Activated naive CD8-positive, alpha-beta T cell treated with anti-CD3 and anti-CD28 coated beads, Interleukin-2, amount 10 ng/mL, durations not matched to agents 7 days and 5 days (primary cell): ENCODE results near the gene PRKG1. TPM values are rescaled to one million over a fixed set of nuclear protein-coding genes. Genes with fewer than 3 reads are reported as not detected.
"Not testable (repeated sequence)": the region's sequence is repeated elsewhere in the genome, so short reads cannot be mapped to it uniquely, and the experiment has no call there.

ENCODE experiments used
- ATAC-seq: fragments of 150-1000 bp; cut with Tn5 transposase; one replicate; pipeline ENCODE4 v1.10.0; 2021; ENCODE audit warnings: low read depth, moderate library complexity
- POLR2A ChIA-PET: fragments of 350-600 bp; sonication (Branson Sonifier 250); formaldehyde crosslinking; loops from one replicate; lab custom pipeline; 2021; ENCODE audit warnings: antibody characterized with exemption; lab: Charles Lee
- DNase-seq: peaks from one replicate; pipeline ENCODE4 v3.0.0; 2021
- H3K27ac Mint-ChIP-seq: one replicate; pipeline ENCODE4 v1.8.0; 2022; ENCODE audit warnings: mild to moderate bottlenecking, mixed read lengths
- H3K27me3 Mint-ChIP-seq: one replicate; pipeline ENCODE4 v1.8.0; 2022; ENCODE audit warnings: mild to moderate bottlenecking, moderate library complexity, mixed read lengths
- H3K36me3 Mint-ChIP-seq: one replicate; pipeline ENCODE4 v1.8.0; 2021; ENCODE audit warnings: mild to moderate bottlenecking, mixed read lengths
- H3K4me1 Mint-ChIP-seq: one replicate; pipeline ENCODE4 v1.8.0; 2021; ENCODE audit warnings: mixed read lengths
- H3K4me3 Mint-ChIP-seq: one replicate; pipeline ENCODE4 v1.8.0; 2022; ENCODE audit warnings: mild to moderate bottlenecking, moderate library complexity, mixed read lengths
- H3K9me3 Mint-ChIP-seq: one replicate; pipeline ENCODE4 v1.8.0; 2021; ENCODE audit warnings: mixed read lengths
- total RNA-seq, 2 experiments: library from RNA; stranded (reverse); gene quantifications; one replicate each; pipeline ENCODE4 v1.2.3, GENCODE V29; 2021

Gene PRKG1
- total RNA-seq, 2 experiments from 2014 or later, result not detected

GRCh38 chr10:51340845-51341610 lies 266.7 kb downstream of the PRKG1 start:
- Mint-ChIP-seq H3K9me3 (no peaks in the 10 kb centered on the region), H3K27ac (no peak overlapping the region), H3K4me1 (no peaks in the 10 kb centered on the region), H3K4me3 (no peak overlapping the region), H3K27me3 (no peaks in the 10 kb centered on the region), H3K36me3 (no peaks in the 10 kb centered on the region)
- no peak for DNase-seq
- no peak for ATAC-seq
- POLR2A ChIA-PET, result no interaction called here

- H3K4me3 Mint-ChIP-seq, POLR2A ChIA-PET, H3K27me3 Mint-ChIP-seq, DNase-seq, ATAC-seq, H3K27ac Mint-ChIP-seq, H3K9me3 Mint-ChIP-seq, H3K4me1 Mint-ChIP-seq, H3K36me3 Mint-ChIP-seq: not testable (repeated sequence)
Measured at GRCh38 chr10:51341745-51342144, 267.5 kb downstream of the PRKG1 start.

GRCh38 chr10:51342381-51342780 lies 268.1 kb downstream of the PRKG1 start:
- no peak overlapping the region for H3K27ac Mint-ChIP-seq
- H3K9me3 Mint-ChIP-seq, result no peaks in the 10 kb centered on the region
- H3K27me3 Mint-ChIP-seq, result no peaks in the 10 kb centered on the region
- H3K36me3 Mint-ChIP-seq, result no peaks in the 10 kb centered on the region
- no peaks in the 10 kb centered on the region for H3K4me1 Mint-ChIP-seq
- POLR2A ChIA-PET, result no interaction called here
- no peak for ATAC-seq
- no peak overlapping the region for H3K4me3 Mint-ChIP-seq
- no peak for DNase-seq

GRCh38 chr10:51343391-51343790 lies 269.1 kb downstream of the PRKG1 start:
- H3K27me3 Mint-ChIP-seq, result no peaks in the 10 kb centered on the region
- no peak overlapping the region for H3K4me3 Mint-ChIP-seq

GRCh38 chr10:51344371-51344770 lies 270.1 kb downstream of the PRKG1 start:
- Mint-ChIP-seq H3K4me1 (no peaks in the 10 kb centered on the region), H3K4me3 (no peak overlapping the region), H3K36me3 (no peaks in the 10 kb centered on the region), H3K9me3 (no peaks in the 10 kb centered on the region), H3K27me3 (no peaks in the 10 kb centered on the region), H3K27ac (no peak overlapping the region)
- POLR2A ChIA-PET, result no interaction called here
- DNase-seq (no peak), ATAC-seq (no peak)

More at GRCh38 chr10:51343391-51343790, 269.1 kb downstream of the PRKG1 start:
- POLR2A ChIA-PET, result no interaction called here
- Mint-ChIP-seq H3K4me1 (no peaks in the 10 kb centered on the region), H3K27ac (no peak overlapping the region), H3K9me3 (no peaks in the 10 kb centered on the region), H3K36me3 (no peaks in the 10 kb centered on the region)
- ATAC-seq, result no peak
- no peak for DNase-seq

GRCh38 chr10:51348622-51349021 lies 274.3 kb downstream of the PRKG1 start:
- H3K27me3 Mint-ChIP-seq, result no peaks in the 10 kb centered on the region
- no peaks in the 10 kb centered on the region for H3K4me1 Mint-ChIP-seq
- POLR2A ChIA-PET, result no interaction called here
- no peaks in the 10 kb centered on the region for H3K9me3 Mint-ChIP-seq
- no peak overlapping the region for H3K27ac Mint-ChIP-seq
- H3K36me3 Mint-ChIP-seq, result no peaks in the 10 kb centered on the region
- ATAC-seq (no peak), DNase-seq (no peak)
- H3K4me3 Mint-ChIP-seq, result no peak overlapping the region

- no peak overlapping the region for H3K27ac Mint-ChIP-seq
- POLR2A ChIA-PET, result no interaction called here
- H3K4me3 Mint-ChIP-seq, result no peak overlapping the region
- no peaks in the 10 kb centered on the region for H3K4me1 Mint-ChIP-seq
- no peaks in the 10 kb centered on the region for H3K27me3 Mint-ChIP-seq
- H3K9me3 Mint-ChIP-seq, result no peaks in the 10 kb centered on the region
- no peaks in the 10 kb centered on the region for H3K36me3 Mint-ChIP-seq
- ATAC-seq, result no peak
- no peak for DNase-seq
Measured at GRCh38 chr10:51357170-51357569, 282.9 kb downstream of the PRKG1 start.

- ATAC-seq, result no peak
- POLR2A ChIA-PET, result no interaction called here
- Mint-ChIP-seq H3K4me3 (no peak overlapping the region), H3K27ac (no peak overlapping the region), H3K4me1 (no peaks in the 10 kb centered on the region), H3K27me3 (no peaks in the 10 kb centered on the region), H3K36me3 (no peaks in the 10 kb centered on the region), H3K9me3 (no peaks in the 10 kb centered on the region)
- DNase-seq, result no peak
Measured at GRCh38 chr10:51358227-51358626, 283.9 kb downstream of the PRKG1 start.

GRCh38 chr10:51363415-51363814 lies 289.1 kb downstream of the PRKG1 start:
- DNase-seq (no peak), ATAC-seq (no peak)
- POLR2A ChIA-PET, result no interaction called here
- H3K9me3 Mint-ChIP-seq, result no peaks in the 10 kb centered on the region
- H3K4me1 Mint-ChIP-seq, result no peaks in the 10 kb centered on the region
- H3K36me3 Mint-ChIP-seq, result no peaks in the 10 kb centered on the region
- H3K27ac Mint-ChIP-seq, result no peak overlapping the region
- H3K4me3 Mint-ChIP-seq, result no peak overlapping the region
- no peaks in the 10 kb centered on the region for H3K27me3 Mint-ChIP-seq

- POLR2A ChIA-PET, result no interaction called here
- H3K27me3 Mint-ChIP-seq, result no peaks in the 10 kb centered on the region
- H3K9me3 Mint-ChIP-seq, result no peaks in the 10 kb centered on the region
- H3K27ac Mint-ChIP-seq, result no peak overlapping the region
- no peak overlapping the region for H3K4me3 Mint-ChIP-seq
- DNase-seq, result no peak
- no peaks in the 10 kb centered on the region for H3K4me1 Mint-ChIP-seq
- no peaks in the 10 kb centered on the region for H3K36me3 Mint-ChIP-seq
- ATAC-seq, result no peak
Measured at GRCh38 chr10:51364674-51365073, 290.4 kb downstream of the PRKG1 start.

- peaks cover 2% of the 10 kb centered on the region for H3K27me3 Mint-ChIP-seq
- H3K4me1 Mint-ChIP-seq, result no peaks in the 10 kb centered on the region
- ATAC-seq (no peak), DNase-seq (no peak)
- H3K4me3 Mint-ChIP-seq, result no peak overlapping the region
- POLR2A ChIA-PET, result no interaction called here
- no peaks in the 10 kb centered on the region for H3K9me3 Mint-ChIP-seq
- no peak overlapping the region for H3K27ac Mint-ChIP-seq
- H3K36me3 Mint-ChIP-seq, result no peaks in the 10 kb centered on the region
Measured at GRCh38 chr10:51366044-51366443, 291.8 kb downstream of the PRKG1 start.

GRCh38 chr10:51367127-51367526 lies 292.8 kb downstream of the PRKG1 start:
- no peak for ATAC-seq
- no peak for DNase-seq
- POLR2A ChIA-PET, result no interaction called here
- no peaks in the 10 kb centered on the region for H3K36me3 Mint-ChIP-seq
- H3K4me1 Mint-ChIP-seq, result no peaks in the 10 kb centered on the region
- no peak overlapping the region for H3K4me3 Mint-ChIP-seq
- H3K9me3 Mint-ChIP-seq, result no peaks in the 10 kb centered on the region
- no peak overlapping the region for H3K27ac Mint-ChIP-seq
- peaks cover 2% of the 10 kb centered on the region for H3K27me3 Mint-ChIP-seq

GRCh38 chr10:51367694-51368093 lies 293.4 kb downstream of the PRKG1 start:
- Mint-ChIP-seq H3K27ac (no peak overlapping the region), H3K36me3 (no peaks in the 10 kb centered on the region), H3K27me3 (peaks cover 2% of the 10 kb centered on the region), H3K4me3 (no peak overlapping the region), H3K4me1 (no peaks in the 10 kb centered on the region), H3K9me3 (no peaks in the 10 kb centered on the region)
- ATAC-seq (no peak), DNase-seq (no peak)
- POLR2A ChIA-PET, result no interaction called here

GRCh38 chr10:51368943-51369342 lies 294.7 kb downstream of the PRKG1 start:
- Mint-ChIP-seq H3K4me1 (no peaks in the 10 kb centered on the region), H3K4me3 (no peak overlapping the region), H3K27me3 (peaks cover 2% of the 10 kb centered on the region), H3K36me3 (no peaks in the 10 kb centered on the region), H3K27ac (no peak overlapping the region), H3K9me3 (no peaks in the 10 kb centered on the region)
- POLR2A ChIA-PET, result no interaction called here
- ATAC-seq (no peak), DNase-seq (no peak)
